Ecto neural progenitor cell (in vitro differentiated cells): Measurements from ENCODE around the gene PHACTR4.
"Not testable (repeated sequence)": the region's sequence is repeated elsewhere in the genome, so short reads cannot be mapped to it uniquely, and the experiment has no call there.

Experiments
- DNase-seq: peaks from one replicate; pipeline ENCODE4 v3.0.0-alpha.2; 2018; ENCODE audit warnings: low spot score

Gene PHACTR4

GRCh38 chr1:28371010-28371377, 1.5 kb downstream of the PHACTR4 start:
- no peak for DNase-seq

DNA sequence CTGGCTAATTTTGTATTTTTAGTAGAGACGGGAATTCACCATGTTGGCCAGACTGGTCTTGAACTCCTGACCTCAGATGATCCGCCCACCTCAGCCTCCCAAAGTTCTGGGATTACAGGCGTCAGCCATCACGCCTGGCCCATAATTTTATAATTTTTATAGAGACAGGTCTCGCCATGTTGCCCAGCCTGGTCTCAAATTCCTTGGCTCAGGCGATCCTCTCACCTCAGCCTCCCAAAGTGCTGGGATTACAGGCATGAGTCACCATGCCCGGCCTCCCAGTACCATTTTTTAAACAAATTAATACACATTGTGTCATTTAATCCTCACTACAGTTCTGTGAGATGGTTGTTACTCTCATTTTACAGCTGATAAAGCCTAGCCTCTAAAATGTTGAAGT, 3.9 kb downstream of the PHACTR4 start:
- not testable (repeated sequence) for DNase-seq

DNA sequence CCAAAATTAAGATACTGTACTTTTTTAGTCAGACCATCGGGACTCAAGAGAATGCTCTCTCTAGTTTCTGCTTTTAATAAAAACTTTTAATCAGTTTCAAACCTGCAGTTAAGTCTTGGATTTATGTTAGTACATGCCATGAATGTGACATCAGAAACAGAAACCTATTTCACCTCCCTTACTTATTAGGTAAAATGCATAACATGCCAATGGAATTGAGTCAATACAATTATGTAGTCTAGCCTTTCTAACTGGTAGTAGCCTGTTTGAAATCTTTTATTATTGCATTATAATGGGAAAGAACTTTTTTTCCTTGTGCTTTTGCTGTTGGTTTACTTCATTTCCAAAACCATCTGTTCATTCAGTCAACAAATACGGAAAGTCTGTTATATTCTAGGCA, 4.8 kb downstream of the PHACTR4 start:
- DNase-seq = no peak

GRCh38 chr1:28375598-28375997, 6.1 kb downstream of the PHACTR4 start:
- DNase-seq = not testable (repeated sequence)

DNA sequence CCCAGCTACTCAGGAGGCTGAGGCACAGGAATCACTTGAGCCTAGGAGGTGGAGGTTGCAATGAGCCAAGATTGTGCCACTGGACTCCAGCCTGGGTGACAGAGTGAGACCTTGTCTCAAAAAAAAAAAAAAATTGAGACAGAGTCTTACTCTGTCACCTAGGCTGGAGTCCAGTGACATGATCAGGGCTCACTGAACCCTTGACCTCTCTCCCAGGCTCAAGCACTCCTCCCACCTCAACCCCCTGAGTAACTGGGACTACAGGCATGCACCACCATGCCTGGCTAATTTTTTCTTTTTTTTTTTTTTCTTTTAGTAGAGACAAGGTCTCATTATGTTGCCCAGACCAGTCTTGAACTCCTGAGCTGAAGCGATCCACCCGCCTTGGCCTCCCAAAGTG, 6.7 kb downstream of the PHACTR4 start:
- not testable (repeated sequence) for DNase-seq

GRCh38 chr1:28378906-28379305, 9.4 kb downstream of the PHACTR4 start:
- no peak for DNase-seq

GRCh38 chr1:28380394-28380793, 10.9 kb downstream of the PHACTR4 start:
- no peak for DNase-seq

DNA sequence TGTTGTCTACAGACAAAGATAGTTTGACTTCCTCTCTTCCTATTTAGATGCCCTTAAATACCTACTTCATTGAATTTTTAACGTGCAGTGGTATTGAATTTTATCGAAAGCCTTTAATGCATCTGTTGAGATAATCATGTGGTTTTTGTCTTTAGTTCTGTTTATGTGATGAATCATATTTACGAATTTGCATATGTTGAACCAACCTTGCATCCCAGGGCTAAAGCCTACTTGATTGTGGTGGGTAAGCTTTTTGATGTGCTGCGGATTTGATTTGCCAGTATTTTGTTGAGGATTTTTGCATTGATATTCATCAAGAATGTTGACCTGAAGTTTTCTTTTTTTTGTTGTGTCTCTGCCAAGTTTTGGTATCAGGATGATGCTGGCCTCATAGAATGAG, 14.2 kb downstream of the PHACTR4 start:
- not testable (repeated sequence) for DNase-seq

- DNase-seq = no peak
Observed at GRCh38 chr1:28392027-28392652, 22.6 kb downstream of the PHACTR4 start.

DNA sequence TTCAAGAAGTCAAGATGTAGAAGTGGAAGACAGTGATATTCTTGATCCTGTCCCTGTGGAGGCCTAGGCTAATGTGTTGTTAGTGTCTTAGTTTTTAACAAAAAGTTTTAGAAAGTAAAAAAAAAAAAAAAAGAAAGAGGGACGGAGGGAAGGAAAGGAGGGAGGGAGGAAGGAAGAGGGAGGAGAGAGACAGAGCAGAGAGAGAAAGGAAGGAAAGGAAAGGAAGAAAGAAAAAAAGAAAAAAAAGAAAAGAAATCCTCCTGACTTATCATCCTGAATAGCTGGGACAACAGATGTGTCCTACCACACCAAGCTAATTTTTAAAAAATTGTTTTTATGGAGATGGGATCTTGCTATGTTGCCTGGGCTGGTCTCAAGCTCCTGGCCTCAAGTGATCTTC, 24.6 kb downstream of the PHACTR4 start:
- no peak for DNase-seq

DNA sequence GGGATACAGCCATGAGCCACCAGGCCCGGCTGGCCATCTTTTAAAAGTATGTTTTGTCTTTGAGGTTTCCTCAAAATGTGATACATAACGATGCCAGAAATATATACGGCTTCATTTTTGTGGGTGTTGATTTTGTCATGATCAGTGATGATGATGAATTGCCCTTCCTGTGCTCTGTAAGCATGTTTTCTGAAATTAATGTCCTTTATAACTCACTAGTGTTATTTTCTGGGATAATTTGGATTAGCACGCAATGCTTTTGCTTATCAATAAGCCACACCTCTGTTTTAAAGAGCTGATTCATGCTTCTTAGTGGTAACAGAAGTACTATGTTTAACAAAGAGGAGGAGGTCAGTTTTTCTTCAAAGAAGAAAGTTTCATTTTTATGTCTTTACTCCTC, 25.6 kb downstream of the PHACTR4 start:
- no peak for DNase-seq

DNA sequence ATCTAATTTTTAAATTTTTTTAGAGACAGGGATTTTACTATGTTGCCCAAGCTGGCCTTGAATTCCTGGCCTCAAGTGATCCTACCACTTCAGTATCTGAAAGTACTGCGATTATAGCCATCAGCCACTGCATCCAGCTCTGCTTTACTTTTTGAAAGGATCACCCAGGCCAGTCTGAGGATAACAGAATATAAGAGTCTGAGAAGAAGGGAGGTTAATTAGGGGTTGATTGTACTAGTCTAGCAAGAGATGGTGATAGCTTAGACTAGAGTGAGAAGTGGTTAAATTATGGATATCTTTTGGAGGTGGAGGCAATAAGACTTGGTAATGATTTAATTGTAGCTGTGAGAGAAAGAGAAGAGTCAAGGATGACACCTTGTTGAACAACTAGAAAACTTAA, 32.2 kb downstream of the PHACTR4 start:
- DNase-seq = no peak

DNA sequence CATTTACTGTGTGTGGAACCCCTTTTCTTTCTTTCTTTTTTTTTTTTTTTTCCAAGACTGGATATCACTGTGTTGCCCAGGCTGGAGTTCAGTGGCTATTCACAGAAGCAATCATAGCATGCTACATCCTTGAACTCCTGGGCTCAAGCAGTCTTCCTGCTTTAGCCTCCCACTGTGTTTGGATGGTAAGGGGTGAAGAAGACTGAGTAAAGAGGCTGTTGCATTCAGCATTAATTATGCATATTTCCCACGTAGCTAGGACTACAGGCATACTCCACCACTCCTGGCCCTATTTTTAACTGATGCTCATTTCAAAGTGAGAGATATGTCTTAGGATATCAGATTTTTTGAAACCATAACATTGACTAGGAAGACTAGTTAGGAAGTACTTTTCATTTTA, 39.5 kb downstream of the PHACTR4 start:
- DNase-seq = no peak

DNA sequence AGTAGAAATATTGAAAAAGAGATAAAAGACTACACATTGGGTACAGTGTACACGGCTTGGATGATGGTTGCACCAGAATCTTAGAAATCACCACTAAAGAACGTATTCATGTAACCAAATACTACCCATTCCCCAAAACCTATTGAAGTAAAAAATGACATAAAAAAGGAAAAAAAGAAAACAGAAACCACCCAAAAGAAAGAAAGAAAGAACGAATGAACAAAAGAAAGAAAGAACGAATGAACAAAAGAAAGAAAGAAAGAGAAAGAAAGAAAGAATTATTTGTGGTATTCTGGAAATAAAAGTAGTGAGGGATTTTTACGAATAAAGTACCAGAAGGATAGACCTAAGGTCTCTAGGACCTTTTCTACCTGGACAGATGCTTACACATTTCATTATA, 42.1 kb downstream of the PHACTR4 start:
- DNase-seq = no peak

DNA sequence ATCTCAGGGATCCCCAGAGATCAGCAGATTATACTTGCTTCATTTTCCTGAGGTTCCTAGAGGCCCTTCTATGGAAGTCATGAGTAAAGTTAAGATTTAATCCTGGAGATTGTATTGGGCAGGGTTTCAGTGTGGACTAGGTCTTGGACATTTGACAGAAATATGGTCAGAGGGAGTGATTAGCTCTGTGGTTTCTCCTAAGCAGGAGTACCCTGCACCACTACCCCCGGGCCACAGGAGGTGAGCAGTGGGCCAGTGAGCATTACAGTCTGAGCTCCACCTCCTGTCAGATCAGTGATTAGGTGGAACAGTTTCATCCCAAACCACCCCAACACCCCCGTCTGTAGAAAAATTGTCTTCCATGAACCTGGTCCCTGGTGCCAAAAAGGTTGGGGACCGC, 43.2 kb downstream of the PHACTR4 start:
- DNase-seq = no peak

GRCh38 chr1:28416509-28417194, 47.1 kb downstream of the PHACTR4 start:
- no peak for DNase-seq

DNA sequence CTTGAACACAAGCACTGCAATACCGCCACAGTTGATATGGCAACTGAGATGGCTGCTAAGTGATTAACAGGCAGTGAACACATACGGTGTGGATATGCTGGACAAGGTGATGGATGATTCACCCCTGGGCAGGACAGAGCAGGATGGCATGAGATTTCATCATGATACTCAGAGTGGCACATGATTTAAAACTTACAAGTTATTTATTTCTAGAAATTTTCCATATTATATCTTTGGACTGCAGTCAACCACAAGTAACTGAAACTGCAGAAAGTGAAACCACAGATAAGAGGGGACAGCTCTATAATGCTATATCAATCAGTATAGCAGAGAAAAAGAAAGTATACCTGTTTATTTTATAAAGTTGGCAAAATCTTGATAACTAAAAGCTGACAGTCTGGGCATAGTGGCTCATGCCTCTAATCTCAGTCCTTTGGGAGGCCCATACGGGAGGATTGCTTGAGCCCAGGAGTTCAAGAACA, 47.9 kb downstream of the PHACTR4 start:
- DNase-seq = no peak

DNA sequence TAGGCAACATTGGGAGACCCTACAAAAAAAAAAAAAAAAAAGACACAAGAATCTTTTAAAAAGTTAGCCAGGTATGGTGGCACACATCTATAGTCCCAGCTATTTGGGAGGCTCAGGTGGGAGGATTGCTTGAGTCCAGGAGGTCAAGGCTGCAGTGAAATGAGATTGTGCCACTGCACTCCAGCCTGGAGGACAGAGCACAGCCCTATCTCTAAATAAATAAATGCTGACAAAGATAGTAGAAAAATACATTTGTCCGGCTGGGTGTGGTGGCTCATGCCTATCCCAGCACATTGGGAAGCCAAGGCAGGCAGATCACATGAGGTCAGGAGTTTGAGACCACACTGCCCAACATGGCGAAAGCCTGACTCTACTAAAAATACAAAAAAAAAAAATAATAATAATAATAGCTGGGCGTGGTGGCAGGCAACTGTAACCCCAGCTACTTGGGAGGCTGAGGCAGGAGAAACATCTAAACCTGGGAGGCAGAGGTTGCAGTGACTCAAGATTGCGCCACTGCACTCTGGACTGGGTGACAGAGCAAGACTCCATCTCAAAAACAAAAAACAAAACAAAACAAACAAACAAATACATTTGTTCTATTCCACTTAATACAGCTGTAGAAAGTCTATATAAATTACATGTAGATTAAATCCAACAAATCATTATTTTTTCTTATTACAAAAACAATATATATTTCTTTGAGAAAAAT, 48.5 kb downstream of the PHACTR4 start:
- no peak for DNase-seq

DNA sequence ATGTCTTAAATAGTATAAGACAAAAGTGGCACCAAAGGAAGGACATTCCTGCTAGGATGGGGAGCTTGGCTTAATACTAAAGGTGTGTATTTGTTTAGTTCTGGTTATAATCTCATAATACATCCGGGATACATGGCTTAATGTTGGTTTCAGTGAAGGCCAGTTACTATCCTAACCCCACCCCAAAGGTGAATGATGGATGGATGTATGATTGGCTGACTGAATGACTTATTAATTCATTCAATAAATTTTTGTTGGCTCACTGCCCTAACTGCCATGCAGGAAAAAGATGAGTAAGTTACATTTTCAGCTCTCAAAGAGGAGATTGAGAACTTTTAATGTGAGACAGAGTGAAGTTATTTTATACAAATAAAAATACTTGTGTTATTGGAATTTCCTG, 52.2 kb downstream of the PHACTR4 start:
- DNase-seq = no peak

DNA sequence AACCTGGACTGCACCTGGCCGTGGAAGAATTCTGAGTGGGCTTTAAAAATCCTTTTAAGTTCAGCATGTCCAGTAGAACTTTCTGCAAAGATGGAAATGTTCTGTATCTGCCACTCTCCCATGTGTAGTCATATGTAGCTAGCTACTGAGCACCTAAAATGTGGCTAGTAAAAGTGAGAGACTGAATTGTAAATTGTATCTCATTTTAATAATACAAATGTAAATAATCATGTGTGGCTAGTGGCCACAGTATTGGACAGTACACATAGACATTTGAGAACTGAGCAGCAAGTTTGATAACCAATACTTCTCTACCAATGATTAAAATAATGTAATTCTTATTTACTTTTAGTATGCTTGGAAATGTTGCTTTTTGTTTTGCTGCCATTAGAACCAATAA, 57.3 kb downstream of the PHACTR4 start:
- no peak for DNase-seq

DNA sequence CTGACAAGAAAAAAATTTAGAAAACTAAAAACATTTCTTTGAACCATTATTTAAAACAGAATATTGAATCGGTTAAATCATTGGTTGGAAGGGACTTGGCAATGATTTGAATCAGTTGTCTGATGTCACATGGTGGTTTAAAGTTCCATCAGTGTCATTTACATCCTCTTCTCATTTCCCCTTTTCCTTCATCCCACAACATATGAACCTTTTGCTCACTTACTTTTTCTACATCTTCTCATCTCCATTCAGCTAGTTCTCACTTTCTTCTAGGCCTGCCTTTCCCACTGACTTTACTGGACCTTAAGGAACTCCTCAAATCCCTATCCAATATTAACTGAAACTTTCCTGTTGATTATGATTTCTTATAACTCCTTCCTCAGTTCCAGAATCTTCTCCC, 58.5 kb downstream of the PHACTR4 start:
- DNase-seq = no peak

DNA sequence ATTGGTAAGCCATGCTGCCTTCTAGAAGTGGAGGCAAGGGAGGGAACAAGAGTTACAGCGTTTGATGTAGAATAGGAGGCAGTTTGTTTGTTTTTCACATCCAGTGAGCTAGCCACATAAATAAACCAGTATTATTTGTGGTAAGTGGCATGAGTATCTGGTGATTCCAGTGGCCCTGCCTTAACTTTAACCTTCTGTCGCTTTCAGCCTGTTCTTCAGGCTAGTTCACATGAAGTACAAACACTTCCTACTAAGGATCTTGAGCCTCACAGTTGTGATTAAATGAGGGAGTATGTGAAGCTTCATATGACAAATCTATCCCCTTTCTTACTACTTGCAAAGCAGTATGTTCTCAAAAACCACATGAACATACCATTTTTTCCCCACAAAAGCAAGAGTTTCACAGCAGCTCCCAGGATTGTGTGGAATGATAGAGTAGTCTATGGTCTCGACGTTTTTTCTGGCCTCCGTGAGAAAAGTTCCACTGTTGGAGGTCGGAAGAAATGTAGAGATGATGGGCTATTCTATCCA, 59.5 kb downstream of the PHACTR4 start:
- DNase-seq = no peak

DNA sequence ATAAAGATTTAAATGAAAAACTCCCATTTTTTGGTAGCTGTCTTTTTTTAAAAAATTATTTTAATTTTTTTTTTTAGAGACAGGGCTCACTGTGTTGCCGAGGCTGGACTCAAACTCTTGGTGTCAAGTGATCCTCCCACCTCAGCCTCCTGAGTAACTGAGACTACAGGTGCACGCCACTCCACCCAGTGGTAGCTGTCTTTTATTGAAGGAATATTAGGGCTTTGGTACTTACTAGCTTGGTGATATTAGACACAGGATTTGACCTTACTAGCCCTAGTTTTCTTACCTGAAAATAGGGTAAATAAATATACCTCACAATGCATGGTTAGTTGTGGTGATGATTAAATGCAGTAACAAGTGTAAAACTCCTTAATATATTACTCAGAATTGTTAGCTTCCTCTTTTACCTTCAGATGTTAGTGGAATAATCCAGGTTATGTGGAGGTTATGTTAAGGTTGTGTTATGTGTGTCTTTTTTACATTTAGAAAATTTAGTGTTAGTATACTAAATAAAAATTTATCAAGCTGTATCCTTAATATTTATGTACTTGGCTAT, 66.8 kb downstream of the PHACTR4 start:
- no peak for DNase-seq
